B cell (primary cell): Measurements from ENCODE around the gene TEX28. TPM values are rescaled to one million over a fixed set of nuclear protein-coding genes. Genes with fewer than 3 reads are reported as not detected.

Experiments
- ATAC-seq: fragments of 200-7000 bp; cut with Tn5 transposase; one replicate; pipeline ENCODE4 v1.10.0; 2021; ENCODE audit warnings: low read depth, mild to moderate bottlenecking, moderate number of reproducible peaks, moderate library complexity
- CTCF ChIA-PET: fragments of 350-600 bp; sonication (Branson Sonifier 250); formaldehyde crosslinking; loops from one replicate; lab custom pipeline; 2021; ENCODE audit warnings: antibody characterized with exemption, inconsistent platforms; lab: Charles Lee
- POLR2A ChIA-PET: fragments of 350-600 bp; sonication (Branson Sonifier 250); formaldehyde crosslinking; loops from one replicate; lab custom pipeline; 2021; ENCODE audit warnings: antibody characterized with exemption; lab: Charles Lee
- DNase-seq: peaks from one replicate; pipeline ENCODE4 v3.0.0; 2013
- H2AFZ ChIP-seq: 2 replicates; pipeline ENCODE4 v1.6.1; 2012; ENCODE audit warnings: mild to moderate bottlenecking, low read depth, low read length; ENCODE audit not compliant: insufficient read depth, poor library complexity, severe bottlenecking
- H3K27ac ChIP-seq, 2 donors: 1 replicate in 1 of 2; 2 replicates in 1 of 2; pipeline ENCODE4 v1.5.1; 2012 to 2013; ENCODE audit warnings: low read length in 2 of 2, mild to moderate bottlenecking in 2 of 2, moderate library complexity in 1 of 2
- H3K27me3 ChIP-seq, 4 experiments: fragments of 200-600 bp in 1 of 4; sonication (generic) in 1 of 4; replicated peaks in 1 of 4; 1 replicate in 2 of 4; 2 replicates in 2 of 4; pipeline versions ENCODE4 v1.6.1 to v1.7.0; 2013 to 2016; ENCODE audit warnings: low read length in 3 of 4, mild to moderate bottlenecking in 2 of 4, mixed read lengths in 1 of 4, moderate library complexity in 1 of 4; ENCODE audit not compliant: insufficient read depth in 4 of 4, control insufficient read depth in 3 of 4; ENCODE audit errors: control extremely low read depth in 1 of 4
- H3K36me3 ChIP-seq, 2 experiments: replicated peaks in 1 of 2; 1 replicate in 1 of 2; 2 replicates in 1 of 2; pipeline versions ENCODE4 v1.6.1 to v1.7.1; 2013; ENCODE audit warnings: low read length in 1 of 2; ENCODE audit not compliant: insufficient read depth in 2 of 2, control insufficient read depth in 1 of 2; ENCODE audit errors: control extremely low read depth in 1 of 2, extremely low read depth in 1 of 2
- H3K4me1 ChIP-seq, 2 donors: fragments of 200-600 bp in 1 of 2; sonication (generic) in 1 of 2; 1 replicate in 1 of 2; 2 replicates in 1 of 2; pipeline versions ENCODE4 v1.5.1 to v1.6.1; 2013 to 2017; ENCODE audit warnings: low read length in 2 of 2; ENCODE audit not compliant: control insufficient read depth in 2 of 2, insufficient read depth in 2 of 2
- H3K4me2 ChIP-seq: replicated peaks from 2 replicates; pipeline ENCODE3; 2012; ENCODE audit warnings: mild to moderate bottlenecking, low read depth, low read length; ENCODE audit not compliant: poor library complexity, severe bottlenecking
- H3K4me3 ChIP-seq, 5 experiments: fragments of 200-600 bp in 1 of 5; sonication (generic) in 1 of 5; 1 replicate in 3 of 5; 2 replicates in 2 of 5; pipeline versions ENCODE4 v1.5.1 to v1.7.0; 2011 to 2016; ENCODE audit warnings: low read length in 4 of 5, mild to moderate bottlenecking in 4 of 5, low read depth in 2 of 5, control low read depth in 1 of 5, moderate library complexity in 1 of 5; ENCODE audit not compliant: insufficient read depth in 1 of 5; ENCODE audit errors: control extremely low read depth in 1 of 5, extremely low read depth in 1 of 5
- H3K79me2 ChIP-seq: fragments of 200-600 bp; sonication (generic); one replicate; pipeline ENCODE4 v1.6.0; 2016; ENCODE audit warnings: low read length; ENCODE audit not compliant: control insufficient read depth, insufficient read depth
- H3K9ac ChIP-seq: fragments of 200-600 bp; sonication (generic); 2 replicates; pipeline ENCODE4 v1.6.1; 2017; ENCODE audit warnings: mild to moderate bottlenecking, low read length, moderate library complexity
- H3K9me3 ChIP-seq, 3 donors: one replicate each; pipeline versions ENCODE4 v1.6.1 to v1.7.1; 2013; ENCODE audit warnings: low read length in 2 of 3; ENCODE audit not compliant: control insufficient read depth in 2 of 3, insufficient read depth in 1 of 3; ENCODE audit errors: control extremely low read depth in 1 of 3
- H4K20me1 ChIP-seq: 2 replicates; pipeline ENCODE4 v1.6.0; 2012; ENCODE audit warnings: mild to moderate bottlenecking, low read length; ENCODE audit not compliant: insufficient read depth, control insufficient read depth, poor library complexity, severe bottlenecking
- H3K27ac Mint-ChIP-seq: one replicate; pipeline ENCODE4 v1.8.0; 2021; ENCODE audit warnings: mixed read lengths
- H3K27me3 Mint-ChIP-seq: one replicate; pipeline ENCODE4 v1.8.0; 2021; ENCODE audit warnings: mixed read lengths
- H3K4me1 Mint-ChIP-seq: one replicate; pipeline ENCODE4 v1.8.0; 2021; ENCODE audit warnings: mixed read lengths
- H3K4me3 Mint-ChIP-seq: one replicate; pipeline ENCODE4 v1.8.0; 2021; ENCODE audit warnings: mixed read lengths
- H3K9me3 Mint-ChIP-seq: one replicate; pipeline ENCODE4 v1.8.0; 2022; ENCODE audit warnings: mixed read lengths; ENCODE audit not compliant: insufficient read depth
- CTCF ChIP-seq: fragments of 200-600 bp; IDR thresholded peaks from one replicate; pipeline ENCODE4 v1.8.0; 2022; ENCODE audit warnings: antibody characterized with exemption, mild to moderate bottlenecking
- EZH2 ChIP-seq: IDR thresholded peaks from 2 replicates; pipeline ENCODE4 v1.6.1; 2012; ENCODE audit warnings: borderline replicate concordance, low read depth, mild to moderate bottlenecking, moderate library complexity, low read length; ENCODE audit not compliant: insufficient read depth, poor library complexity, severe bottlenecking
- WGBS: methylation state at CpG from one replicate; pipeline ENCODE4 v1.1.5; 2013; ENCODE audit warnings: missing lambda C conversion rate; ENCODE audit not compliant: insufficient coverage; 5-methylcytosine and 5-hydroxymethylcytosine counted together
- intact Hi-C: fragments of 100-400 bp; cut with micrococcal nuclease; formaldehyde crosslinking; loops from one replicate; pipeline ENCODE4 v1.10.0; 2022
- polyA plus RNA-seq: library from polyadenylated mRNA; depleted of rRNA; stranded (reverse); fragments of >200 nt; gene quantifications from 2 replicates; pipeline ENCODE4 v1.2.3, GENCODE V29; 2012
- total RNA-seq, 2 donors: library from RNA; stranded (reverse); fragments of 120-200 nt in 1 of 2; gene quantifications; 1 replicate in 1 of 2; 2 replicates in 1 of 2; pipeline versions ENCODE4 v1.2.3 to v1.2.4, GENCODE V29; 2013 to 2022

Gene TEX28
- total and polyA plus RNA-seq, 2 donors (not counting 1 experiment from before 2014, with no cell fraction given), result not detected

- CTCF ChIA-PET, result interaction anchor here (1.0 to 1.5 kb wide), 4 partner anchors 16 to 208 kb away, joined by 3 to 4 read pairs (median 3); no protein-coding TSS in a partner anchor
- peak overlapping the region; percentile 3 for H2AFZ ChIP-seq
- DNase-seq, result peak; percentile 72
Observed at GRCh38 chrX:154333837-154334271, 38.9 kb upstream of the TEX28 start.

More at GRCh38 chrX:154333837-154334271, 38.9 kb upstream of the TEX28 start:
- peaks cover 27% of the 10 kb centered on the region for H3K4me1 Mint-ChIP-seq
- Histone ChIP-seq H3K36me3 (no peaks in the 10 kb centered on the region), H3K4me2 (peak overlapping the region; percentile 45), H4K20me1 (no peaks in the 10 kb centered on the region), H3K4me1 (peaks cover 27 to 31% of the 10 kb centered on the region in 2 donors), H3K9me3 (no peaks in the 10 kb centered on the region), H3K27me3 (no peaks in the 10 kb centered on the region), H3K4me3 (peak overlapping the region in 1 of 5 experiments; percentile 2), H3K27ac (peak overlapping the region; percentile 38 to 57), H3K79me2 (no peaks in the 10 kb centered on the region), H3K9ac (no peak overlapping the region)
- H3K27me3 Mint-ChIP-seq, result no peaks in the 10 kb centered on the region
- 0% methylated on average over 2 of the region's 6 CpGs for WGBS
- TF ChIP-seq CTCF, result no peak
- no peak for TF ChIP-seq EZH2
- H3K9me3 Mint-ChIP-seq, result no peaks in the 10 kb centered on the region
- peak overlapping the region; percentile 94 for H3K27ac Mint-ChIP-seq
- peak; percentile 81 for ATAC-seq
- intact Hi-C loops, result no loop called here
- POLR2A ChIA-PET, result interaction anchor here (0.7 to 1.4 kb wide), 3 partner anchors 35 to 75 kb away, joined by 3 read pairs; partner anchors contain the start of gene DNASE1L1
- peak overlapping the region; percentile 71 for H3K4me3 Mint-ChIP-seq
